Omental fat pad (tissue), 4 donors: ENCODE data around the gene MYO5A. TPM values are rescaled to one million over a fixed set of nuclear protein-coding genes. Genes with fewer than 3 reads are reported as not detected.
"Not testable (repeated sequence)": the region's sequence is repeated elsewhere in the genome, so short reads cannot be mapped to it uniquely, and the experiment has no call there.

Experiments used
- ATAC-seq: fragments of 150-250 bp; one replicate; pipeline ENCODE4 v1.9.1; 2016; ENCODE audit warnings: mild to moderate bottlenecking, moderate library complexity; ENCODE audit not compliant: low FRiP score
- DNase-seq: peaks from one replicate; pipeline ENCODE4 v3.0.0-alpha.2; 2019; ENCODE audit warnings: low spot score
- CTCF ChIP-seq, 3 donors: fragments of 450-650 bp; IDR thresholded peaks; one replicate each; pipeline ENCODE4 v1.5.1; 2016 to 2017; ENCODE audit warnings: antibody characterized with exemption in 3 of 3, mild to moderate bottlenecking in 3 of 3, moderate library complexity in 2 of 3
- total RNA-seq, 4 donors: library from RNA; depleted of rRNA; stranded (reverse); fragments of >200 nt; gene quantifications; one replicate each; pipeline ENCODE4 v1.1.0, GENCODE V29; 2016

Gene MYO5A
- total RNA-seq, 4 donors from 2014 or later: 45.5 to 81.6 (median 65.5) TPM

GRCh38 chr15:52492132-52492531, 36.5 kb downstream of the MYO5A start:
- no peak for TF ChIP-seq CTCF (IDR thresholded peaks at IDR 0.05)
- DNase-seq: no peak
- ATAC-seq: no peak

DNA sequence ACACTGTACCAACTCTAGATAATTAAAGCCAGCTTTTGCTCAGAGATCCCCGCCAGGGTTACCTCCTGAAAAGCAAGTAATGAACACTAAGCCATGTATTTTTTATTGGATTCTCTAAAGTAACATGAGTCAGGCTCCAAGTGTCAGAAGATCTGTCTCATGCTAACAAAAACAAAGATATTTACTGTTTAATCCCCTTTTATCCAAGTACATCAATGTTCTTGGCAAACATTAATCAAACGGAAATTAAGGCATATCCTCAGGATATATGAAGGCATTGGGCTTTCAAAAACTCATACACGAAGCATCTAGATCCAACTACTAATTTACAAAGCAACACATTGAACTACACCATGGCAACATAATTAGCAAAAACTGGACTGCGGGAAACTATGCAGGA, 37.2 kb downstream of the MYO5A start:
- TF ChIP-seq CTCF (IDR thresholded peaks at IDR 0.05): no peak
- DNase-seq (no peak), ATAC-seq (no peak)

GRCh38 chr15:52489430-52489829, 39.2 kb downstream of the MYO5A start:
- DNase-seq, ATAC-seq: not testable (repeated sequence)

DNA sequence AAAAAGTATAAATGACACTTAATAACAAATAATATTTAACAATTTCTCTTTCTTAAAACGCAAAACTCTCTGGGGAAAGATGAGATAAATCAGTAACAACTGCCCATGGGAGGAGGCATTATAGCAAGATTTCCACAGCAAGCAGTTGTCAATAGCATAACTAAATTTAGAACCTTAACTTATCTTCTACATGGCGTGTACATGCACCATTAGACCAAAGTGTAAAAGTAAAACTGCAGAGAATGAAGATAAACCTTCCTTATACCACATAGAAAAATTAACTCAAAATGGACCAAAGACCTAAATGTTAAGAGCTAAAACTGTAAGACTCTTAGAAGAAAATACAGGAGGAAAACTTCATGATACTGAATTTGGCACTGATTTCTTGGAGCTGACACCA, 39.9 kb downstream of the MYO5A start:
- TF ChIP-seq CTCF (IDR thresholded peaks at IDR 0.05): no peak
- DNase-seq (no peak), ATAC-seq (no peak)

GRCh38 chr15:52486003-52486996, 42.4 kb downstream of the MYO5A start:
- DNase-seq (no peak), ATAC-seq (no peak)
- TF ChIP-seq CTCF (IDR thresholded peaks at IDR 0.05): no peak

GRCh38 chr15:52485290-52485689, 43.4 kb downstream of the MYO5A start:
- no peak for DNase-seq
- no peak for ATAC-seq
- TF ChIP-seq CTCF (IDR thresholded peaks at IDR 0.05): no peak

DNA sequence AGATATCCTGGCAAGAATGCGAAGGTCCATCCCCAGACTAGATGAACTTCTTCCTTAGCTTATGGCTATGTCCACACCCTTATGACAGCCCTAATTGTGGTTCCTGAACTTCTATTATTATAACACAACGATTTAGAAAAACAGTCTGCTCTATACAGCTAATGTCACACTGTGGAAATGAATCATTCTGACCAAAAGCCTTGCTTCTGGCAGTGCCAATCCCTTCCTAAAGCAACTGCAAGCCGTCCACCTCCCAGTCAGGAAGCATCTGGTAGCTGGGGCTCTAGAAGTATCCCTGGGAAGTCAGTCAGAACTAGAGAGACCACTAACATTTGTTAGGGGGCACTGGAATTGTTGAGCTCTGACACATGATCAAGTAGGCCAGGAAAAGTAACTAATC, 45.0 kb downstream of the MYO5A start:
- no peak for TF ChIP-seq CTCF (IDR thresholded peaks at IDR 0.05)
- no peak for DNase-seq
- ATAC-seq: no peak
